ENCODE measurements around the gene APOL1.

- TF ChIP-seq CTCF (IDR thresholded peaks at IDR 0.05) (no peak), EZH2phosphoT487 (IDR thresholded peaks at IDR 0.05) (no peak)
These were observed 44.0 kb upstream of the APOL1 start for GRCh38 chr22:36208914-36209313.

Data from neural progenitor cell (in vitro differentiated cells).